Astrocyte of the hippocampus (primary cell): Measurements from ENCODE around the gene SLC19A1.
"Not testable (repeated sequence)": the region's sequence is repeated elsewhere in the genome, so short reads cannot be mapped to it uniquely, and the experiment has no call there.

Experiments
- DNase-seq: peaks from one replicate; pipeline ENCODE4 v3.0.0; 2011; ENCODE audit warnings: low read depth, low spot score

SLC19A1 gene

DNA sequence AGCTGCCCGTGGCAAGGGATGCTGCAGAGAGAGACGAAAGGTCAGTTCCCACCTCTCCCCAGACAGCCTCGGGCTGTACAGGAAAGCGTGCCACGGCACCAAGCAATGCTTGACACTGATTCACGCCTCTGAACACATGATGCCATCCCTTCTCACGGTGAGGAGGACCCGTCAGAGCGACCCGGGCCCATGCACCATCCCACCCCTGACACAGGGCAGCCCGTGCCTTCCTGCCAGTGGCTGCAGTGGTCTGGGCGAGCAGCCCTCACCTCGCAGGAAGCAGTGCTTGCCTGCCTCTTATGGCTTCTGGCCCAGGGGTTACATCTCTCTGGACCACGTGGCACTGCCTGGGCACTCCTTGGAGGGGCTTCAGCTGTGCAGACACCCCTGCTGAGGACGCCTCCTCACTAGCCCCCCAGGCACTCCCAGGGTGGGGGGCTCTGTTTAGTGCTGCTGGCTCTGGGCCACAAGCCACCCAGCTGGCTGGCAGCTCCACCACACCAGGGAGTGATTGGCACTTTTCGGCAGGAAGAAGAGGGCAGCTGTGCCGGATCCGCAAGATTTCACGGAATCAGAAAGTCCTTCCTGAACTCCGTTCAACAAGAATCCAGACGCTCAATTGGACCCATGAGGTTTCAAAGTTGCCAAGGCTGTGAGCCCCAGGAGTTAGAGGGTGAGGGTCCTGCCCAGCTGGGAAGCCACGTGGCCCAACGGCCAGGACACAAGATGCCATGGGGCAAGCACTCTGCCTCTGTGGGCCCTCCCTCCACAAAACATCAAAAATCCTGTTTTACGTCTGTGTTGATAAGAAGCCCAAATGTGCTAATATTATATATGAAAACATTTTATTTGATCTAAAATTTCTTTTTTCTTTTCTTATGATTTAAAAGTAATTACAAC lies 34.8 kb upstream of the SLC19A1 start:
- no peak for DNase-seq

DNA sequence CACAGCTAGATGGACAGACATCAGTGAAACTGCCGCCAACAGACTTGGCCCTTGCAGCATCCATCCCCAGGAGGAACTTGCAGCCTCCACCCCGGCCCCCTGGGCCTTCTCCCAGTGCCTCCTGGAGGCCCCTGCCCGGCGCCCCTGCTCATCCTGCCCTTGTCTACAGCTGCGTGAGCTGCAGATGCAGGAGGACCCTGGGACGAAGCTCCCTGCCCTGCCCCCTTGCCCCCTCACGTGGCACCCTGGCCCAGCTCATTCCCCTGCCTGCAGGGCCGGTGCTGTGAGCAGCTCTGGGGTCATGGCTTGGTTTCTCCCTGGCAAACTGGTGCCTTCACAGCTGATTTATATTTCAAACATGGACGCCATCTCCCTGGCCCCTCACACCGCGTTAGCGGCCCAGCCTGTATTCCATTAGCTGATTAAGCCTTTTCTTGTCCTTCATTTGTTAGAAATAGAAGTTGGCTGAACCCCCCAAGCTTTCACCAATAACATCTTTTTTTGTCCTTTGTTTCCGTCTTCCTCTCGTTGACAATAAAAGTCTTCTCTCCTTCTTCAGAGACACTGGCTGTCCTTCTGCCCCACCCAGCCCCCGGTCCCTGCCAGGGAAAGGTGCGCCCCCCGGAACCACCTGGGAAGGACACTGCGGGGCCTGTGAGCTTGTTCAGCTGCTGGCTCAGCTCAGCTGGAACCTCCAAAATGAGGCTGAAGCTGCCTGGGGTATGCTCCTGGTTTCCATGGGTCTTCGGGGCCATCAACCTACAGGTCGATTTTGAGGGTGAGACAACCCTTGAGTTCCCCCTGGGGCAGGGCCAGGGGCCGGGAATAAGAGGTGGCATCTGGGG lies 34.0 kb upstream of the SLC19A1 start:
- no peak for DNase-seq

- DNase-seq: no peak
These were observed 33.2 kb upstream of the SLC19A1 start for GRCh38 chr21:45575304-45575992.

GRCh38 chr21:45574691-45575090 lies 32.5 kb upstream of the SLC19A1 start:
- no peak for DNase-seq

GRCh38 chr21:45574081-45574501 lies 31.9 kb upstream of the SLC19A1 start:
- no peak for DNase-seq

- DNase-seq: no peak
These were observed 31.3 kb upstream of the SLC19A1 start for GRCh38 chr21:45573452-45574035.

DNA sequence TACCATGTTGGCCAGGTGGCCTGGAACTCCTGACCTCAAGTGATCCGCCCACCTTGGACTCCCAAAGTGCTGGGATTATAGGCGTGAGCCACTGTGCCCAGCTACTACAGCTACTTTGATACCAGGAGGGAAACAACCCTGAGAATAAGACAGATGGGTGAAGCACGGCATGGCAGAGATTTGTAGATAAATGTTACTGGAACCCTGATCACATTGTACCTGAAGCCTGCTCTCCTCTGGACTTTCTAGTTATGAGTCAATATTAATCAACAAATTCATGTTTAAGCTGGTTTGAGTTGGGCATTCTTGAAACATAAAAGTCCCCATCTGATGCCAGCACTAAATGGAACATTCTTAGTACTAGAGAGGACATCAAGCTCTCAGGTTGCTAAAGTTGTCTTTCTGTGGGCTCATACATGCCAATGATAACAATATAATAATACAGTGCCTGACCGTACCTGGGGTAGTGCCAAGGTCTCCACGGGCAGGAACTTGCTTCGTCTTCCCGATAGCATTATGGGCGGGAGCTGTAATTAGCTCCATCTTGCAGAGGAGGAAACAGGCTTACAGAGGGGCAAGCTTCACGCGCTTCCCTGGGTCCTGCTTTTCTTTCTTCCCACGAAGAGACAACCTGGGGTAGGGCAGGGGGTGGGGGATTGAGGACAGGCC lies 30.7 kb upstream of the SLC19A1 start:
- DNase-seq: no peak

GRCh38 chr21:45572231-45572630 lies 30.0 kb upstream of the SLC19A1 start:
- DNase-seq: no peak

DNA sequence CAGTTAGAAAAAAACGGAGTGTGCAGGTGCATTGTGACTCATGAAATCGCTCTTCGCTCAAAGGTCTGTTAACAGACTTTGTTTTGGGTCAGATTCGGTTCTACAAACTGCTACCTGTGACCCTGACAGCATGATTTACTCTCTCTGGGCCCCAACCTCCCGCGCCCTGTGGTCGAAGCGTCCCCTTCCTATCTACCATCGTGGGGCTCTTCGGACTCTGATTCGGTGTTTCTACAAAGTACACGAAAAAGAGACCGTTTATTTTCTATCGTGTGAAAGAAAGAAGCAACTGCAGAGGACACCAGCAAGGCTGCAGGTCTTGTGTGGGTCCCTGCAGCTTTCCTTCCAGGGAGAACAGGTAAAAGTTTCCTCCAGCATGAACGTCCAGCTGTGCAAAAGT lies 29.4 kb upstream of the SLC19A1 start:
- no peak for DNase-seq

- DNase-seq: no peak
These were observed 28.8 kb upstream of the SLC19A1 start for GRCh38 chr21:45570826-45571601.

- no peak for DNase-seq
These were observed 27.8 kb upstream of the SLC19A1 start for GRCh38 chr21:45570071-45570470.

DNA sequence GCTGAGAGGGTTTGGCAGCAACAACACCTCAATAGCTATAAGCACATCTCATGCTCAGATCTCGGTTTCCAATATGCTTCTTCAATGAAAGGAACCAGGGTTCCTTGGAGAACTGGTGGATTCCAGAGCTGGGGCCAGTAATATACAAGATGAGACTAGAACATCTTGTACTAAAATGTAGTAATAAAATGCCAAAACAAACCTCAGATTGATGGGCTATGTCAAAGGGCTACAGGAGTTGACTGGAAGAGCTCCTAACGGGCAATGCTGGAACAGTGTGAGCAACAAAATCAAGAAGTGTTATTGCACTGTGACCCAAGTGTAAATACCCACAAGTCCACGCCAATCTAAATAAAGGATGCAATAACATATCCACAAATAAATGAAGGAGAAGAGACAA lies 26.1 kb upstream of the SLC19A1 start:
- no peak for DNase-seq

DNA sequence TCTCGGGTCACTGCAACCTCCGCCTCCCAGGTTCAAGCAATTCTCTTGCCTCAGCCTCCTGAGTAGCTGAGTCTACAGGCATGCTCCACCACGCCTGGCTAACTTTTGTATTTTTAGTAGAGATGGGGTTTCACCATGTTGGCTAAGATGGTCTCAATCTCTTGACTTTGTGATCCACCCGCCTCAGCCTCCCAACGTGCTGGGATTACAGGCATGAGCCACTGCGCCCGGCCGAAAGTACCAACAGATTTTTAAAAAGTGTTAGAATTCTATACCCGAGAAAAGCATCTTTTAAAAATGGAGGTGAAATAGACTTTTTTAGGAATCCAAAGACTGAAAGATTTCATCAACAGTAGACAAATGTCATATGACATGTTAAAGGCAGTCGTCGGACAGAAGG lies 21.9 kb upstream of the SLC19A1 start:
- DNase-seq: not testable (repeated sequence)

DNA sequence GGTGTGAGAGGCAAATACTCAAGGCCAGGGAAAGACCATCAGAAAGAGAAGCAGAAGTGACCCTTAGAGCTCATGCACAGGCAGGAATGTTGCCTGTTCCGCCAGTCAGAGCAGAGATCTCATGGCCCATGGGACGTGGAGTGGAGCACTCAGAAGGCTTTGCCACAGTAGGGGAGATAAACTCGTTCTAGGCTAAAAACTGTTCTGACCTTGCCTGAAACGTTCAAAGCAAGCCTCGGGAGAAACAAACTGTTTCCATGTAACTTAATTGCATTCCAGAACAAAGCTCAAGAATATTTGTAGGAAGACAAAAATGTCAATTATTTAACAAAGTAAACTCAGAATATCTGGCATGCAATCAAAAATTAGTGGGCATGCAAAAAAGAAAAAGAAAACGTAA lies 20.7 kb upstream of the SLC19A1 start:
- DNase-seq: no peak

- DNase-seq: no peak
These were observed 20.2 kb upstream of the SLC19A1 start for GRCh38 chr21:45562402-45562801.

GRCh38 chr21:45561241-45561640 lies 19.0 kb upstream of the SLC19A1 start:
- not testable (repeated sequence) for DNase-seq

- no peak for DNase-seq
These were observed 18.1 kb upstream of the SLC19A1 start for GRCh38 chr21:45560106-45561021.

GRCh38 chr21:45559216-45560105 lies 17.2 kb upstream of the SLC19A1 start:
- no peak for DNase-seq
